ENCODE measurements around the gene PXDN. TPM values are rescaled to one million over a fixed set of nuclear protein-coding genes. Genes with fewer than 3 reads are reported as not detected.
A peak's percentile ranks its signal among the peaks of the same experiment; 100 is the strongest.

The PXDN gene
- total RNA-seq, 4 donors from 2014 or later: 9.0 to 46.2 (median 18.5) TPM

GRCh38 chr2:1745171-1746023 is 1.1 kb upstream of the PXDN start:
- H3K27ac ChIP-seq: peak overlapping the region; percentile 93 to 96 (median 93)
- H3K36me3 ChIP-seq: no peaks in the 10 kb centered on the region
- in situ Hi-C loops (cut with MboI; ENCODE audit: low pct_ligation_motif_present in 1 of 4, low pct_unique_long_range_greater_than_20kb in 1 of 4, low sequenced_read_pairs in 3 of 4): loop anchor here (10.0 to 25.0 kb wide), 4 partner anchors 69 to 158 kb away; no protein-coding TSS in a partner anchor
- intact Hi-C loops (cut with DNase I; ENCODE audit: low total_unique reads): no loop called here
- no peaks in the 10 kb centered on the region for H3K9me3 ChIP-seq
- H3K27me3 ChIP-seq: peaks cover 31% of the 10 kb centered on the region
- peaks cover 3 to 11% (median 6%) of the 10 kb centered on the region in 4 donors for H3K4me1 ChIP-seq
- DNase-seq: no peak
- no peak for TF ChIP-seq POLR2A (IDR thresholded peaks at IDR 0.05)
- H3K4me3 ChIP-seq: peak overlapping the region; percentile 37 to 80 (median 66)
- WGBS, 2 donors (ENCODE audit: low coverage in 1 of 2): 57 to 80% methylated on average over 1 to 23 of the region's 26 CpGs

- no CpG with 5 or more reads among the region's 33 CpGs for WGBS, 2 donors (ENCODE audit: low coverage in 1 of 2)
- peak overlapping the region; percentile 93 to 96 (median 93) for H3K27ac ChIP-seq
- peaks cover 5 to 22% (median 16%) of the 10 kb centered on the region in 4 donors for H3K4me1 ChIP-seq
- no peaks in the 10 kb centered on the region for H3K36me3 ChIP-seq
- in situ Hi-C loops (cut with MboI; ENCODE audit: low pct_ligation_motif_present in 1 of 4, low pct_unique_long_range_greater_than_20kb in 1 of 4, low sequenced_read_pairs in 3 of 4): loop anchor here (10.0 to 25.0 kb wide), 4 partner anchors 71 to 157 kb away; no protein-coding TSS in a partner anchor
- peak overlapping the region; percentile 37 to 80 (median 66) for H3K4me3 ChIP-seq
- peaks cover 31% of the 10 kb centered on the region for H3K27me3 ChIP-seq
- TF ChIP-seq POLR2AphosphoS5 (IDR thresholded peaks at IDR 0.05) (no peak), CTCF (IDR thresholded peaks at IDR 0.05) (no peak), POLR2A (IDR thresholded peaks at IDR 0.05) (peak; percentile 12)
- no peaks in the 10 kb centered on the region for H3K9me3 ChIP-seq
- intact Hi-C loops (cut with DNase I; ENCODE audit: low total_unique reads): no loop called here
- DNase-seq: no peak
Measured at GRCh38 chr2:1744151-1744445, 217 bp downstream of the PXDN start.

GRCh38 chr2:1743396-1744150 is 742 bp downstream of the PXDN start:
- Histone ChIP-seq H3K36me3 (no peaks in the 10 kb centered on the region), H3K4me3 (peak overlapping the region; percentile 37 to 80 (median 66)), H3K27me3 (peaks cover 31% of the 10 kb centered on the region), H3K27ac (peak overlapping the region; percentile 93 to 96 (median 93)), H3K9me3 (no peaks in the 10 kb centered on the region), H3K4me1 (peaks cover 5 to 25% (median 18%) of the 10 kb centered on the region in 4 donors)
- in situ Hi-C loops (cut with MboI; ENCODE audit: low pct_ligation_motif_present in 1 of 4, low pct_unique_long_range_greater_than_20kb in 1 of 4, low sequenced_read_pairs in 3 of 4): loop anchor here (10.0 to 25.0 kb wide), 4 partner anchors 71 to 156 kb away; no protein-coding TSS in a partner anchor
- DNase-seq: no peak
- TF ChIP-seq EP300 (IDR thresholded peaks at IDR 0.05; ENCODE audit: low read depth): no peak
- TF ChIP-seq CTCF (IDR thresholded peaks at IDR 0.05): no peak
- no peak for TF ChIP-seq POLR2A (IDR thresholded peaks at IDR 0.05)
- no peak for TF ChIP-seq POLR2AphosphoS5 (IDR thresholded peaks at IDR 0.05)
- intact Hi-C loops (cut with DNase I; ENCODE audit: low total_unique reads): loop anchor here (2.0 kb wide), 1 partner anchor 91 kb away; no protein-coding TSS in a partner anchor
- WGBS, 2 donors (ENCODE audit: low coverage in 1 of 2): 0% methylated on average over 5 of the region's 71 CpGs; no CpG with 5 or more reads in 1 of the 2 donors

GRCh38 chr2:1742681-1743395 is 1.5 kb downstream of the PXDN start:
- 7% methylated on average over 54 of the region's 54 CpGs; no CpG with 5 or more reads in 1 of the 2 donors for WGBS, 2 donors (ENCODE audit: low coverage in 1 of 2)
- no peaks in the 10 kb centered on the region for H3K9me3 ChIP-seq
- H3K27ac ChIP-seq: peak overlapping the region; percentile 93 to 96 (median 93)
- DNase-seq: peak; percentile 70
- no peaks in the 10 kb centered on the region for H3K36me3 ChIP-seq
- peaks cover 5 to 25% (median 18%) of the 10 kb centered on the region in 4 donors for H3K4me1 ChIP-seq
- in situ Hi-C loops (cut with MboI; ENCODE audit: low pct_ligation_motif_present in 1 of 4, low pct_unique_long_range_greater_than_20kb in 1 of 4, low sequenced_read_pairs in 3 of 4): loop anchor here (10.0 to 25.0 kb wide), 4 partner anchors 72 to 156 kb away; no protein-coding TSS in a partner anchor
- intact Hi-C loops (cut with DNase I; ENCODE audit: low total_unique reads): loop anchor here (2.0 kb wide), 1 partner anchor 90 kb away; no protein-coding TSS in a partner anchor
- H3K4me3 ChIP-seq: peak overlapping the region; percentile 37 to 67 (median 66)
- TF ChIP-seq POLR2AphosphoS5 (IDR thresholded peaks at IDR 0.05): peak; percentile 36 to 47 (median 42)
- TF ChIP-seq EP300 (IDR thresholded peaks at IDR 0.05; ENCODE audit: low read depth): no peak
- no peak for TF ChIP-seq POLR2A (IDR thresholded peaks at IDR 0.05)
- TF ChIP-seq CTCF (IDR thresholded peaks at IDR 0.05): peak; percentile 30 to 42 (median 35)
- H3K27me3 ChIP-seq: peaks cover 31% of the 10 kb centered on the region
